Stimulated activated CD4-positive, alpha-beta T cell treated with anti-CD3 and anti-CD28 coated beads, Interleukin-4, amount 100 ng/mL, for 1 hour (primary cell): ENCODE measurements around the gene NRCAM.

ENCODE experiments used
- DNase-seq: peaks from one replicate; pipeline ENCODE4 v3.0.0-alpha.2; 2020

The NRCAM gene

GRCh38 chr7:108236681-108237415, 219.4 kb downstream of the NRCAM start:
- DNase-seq = no peak

GRCh38 chr7:108235451-108236061, 220.7 kb downstream of the NRCAM start:
- no peak for DNase-seq

GRCh38 chr7:108234971-108235450, 221.2 kb downstream of the NRCAM start:
- DNase-seq = no peak

- no peak for DNase-seq
Measured at GRCh38 chr7:108234281-108234680, 222.0 kb downstream of the NRCAM start.

- DNase-seq = no peak
Measured at GRCh38 chr7:108232076-108232475, 224.2 kb downstream of the NRCAM start.

- no peak for DNase-seq
Measured at GRCh38 chr7:108231221-108231620, 225.0 kb downstream of the NRCAM start.

- DNase-seq = no peak
Measured at GRCh38 chr7:108227366-108227765, 228.9 kb downstream of the NRCAM start.

GRCh38 chr7:108226816-108227299, 229.4 kb downstream of the NRCAM start:
- no peak for DNase-seq

GRCh38 chr7:108225531-108226181, 230.6 kb downstream of the NRCAM start:
- no peak for DNase-seq

GRCh38 chr7:108224387-108224786, 231.8 kb downstream of the NRCAM start:
- no peak for DNase-seq

- DNase-seq = no peak
Measured at GRCh38 chr7:108222236-108222892, 233.9 kb downstream of the NRCAM start.

GRCh38 chr7:108211382-108212201, 244.6 kb downstream of the NRCAM start:
- no peak for DNase-seq

GRCh38 chr7:108210796-108211195, 245.4 kb downstream of the NRCAM start:
- DNase-seq = no peak

GRCh38 chr7:108205311-108205710, 250.9 kb downstream of the NRCAM start:
- no peak for DNase-seq

GRCh38 chr7:108204281-108204796, 251.9 kb downstream of the NRCAM start:
- no peak for DNase-seq

GRCh38 chr7:108203537-108203936, 252.7 kb downstream of the NRCAM start:
- no peak for DNase-seq

GRCh38 chr7:108202743-108203142, 253.5 kb downstream of the NRCAM start:
- DNase-seq = no peak

- no peak for DNase-seq
Measured at GRCh38 chr7:108201766-108202165, 254.5 kb downstream of the NRCAM start.

GRCh38 chr7:108200326-108200725, 255.9 kb downstream of the NRCAM start:
- no peak for DNase-seq

- DNase-seq = no peak
Measured at GRCh38 chr7:108197371-108198091, 258.7 kb downstream of the NRCAM start.

GRCh38 chr7:108196004-108196403, 260.2 kb downstream of the NRCAM start:
- no peak for DNase-seq
